GM19395 (cell line): ENCODE measurements around the gene ST6GAL1.

Experiments
- ATAC-seq: cut with Tn5 transposase; IDR thresholded peaks from one replicate; pipeline ENCODE4 v1.9.1; 2021; ENCODE audit warnings: mild to moderate bottlenecking, moderate library complexity; ENCODE audit not compliant: unreplicated experiment

ST6GAL1 gene

GRCh38 chr3:187102073-187102634 is 171.8 kb downstream of the ST6GAL1 start:
- no peak for ATAC-seq

GRCh38 chr3:187103251-187103650 is 172.9 kb downstream of the ST6GAL1 start:
- ATAC-seq = no peak

- ATAC-seq = no peak
These were observed 174.0 kb downstream of the ST6GAL1 start for GRCh38 chr3:187104342-187104741.

- no peak for ATAC-seq
These were observed 174.6 kb downstream of the ST6GAL1 start for GRCh38 chr3:187104933-187105332.

- no peak for ATAC-seq
These were observed 175.4 kb downstream of the ST6GAL1 start for GRCh38 chr3:187105700-187106099.

- ATAC-seq = no peak
These were observed 177.7 kb downstream of the ST6GAL1 start for GRCh38 chr3:187107989-187108388.

- peak; percentile 50 for ATAC-seq
These were observed 179.8 kb downstream of the ST6GAL1 start for GRCh38 chr3:187110156-187110555.

- no peak for ATAC-seq
These were observed 182.8 kb downstream of the ST6GAL1 start for GRCh38 chr3:187112934-187113793.

GRCh38 chr3:187114511-187114910 is 184.2 kb downstream of the ST6GAL1 start:
- ATAC-seq = no peak

GRCh38 chr3:187120326-187120725 is 190.0 kb downstream of the ST6GAL1 start:
- peak; percentile 52 for ATAC-seq

- no peak for ATAC-seq
These were observed 191.9 kb downstream of the ST6GAL1 start for GRCh38 chr3:187122261-187122660.

GRCh38 chr3:187125319-187126031 is 195.1 kb downstream of the ST6GAL1 start:
- peak; percentile 89 for ATAC-seq
